H9 (cell line): ENCODE results near the gene NPAS3. TPM values are rescaled to one million over a fixed set of nuclear protein-coding genes. Genes with fewer than 3 reads are reported as not detected.

Experiments
- DNase-seq: peaks from one replicate; pipeline ENCODE4 v3.0.0-alpha.2; 2017
- H2AFZ ChIP-seq: one replicate; pipeline ENCODE4 v1.6.1; 2013; ENCODE audit warnings: mild to moderate bottlenecking, low read length, control low read depth, moderate library complexity
- H2AK5ac ChIP-seq: 2 replicates; pipeline ENCODE4 v1.6.1; 2013; ENCODE audit warnings: low read length, control low read depth, mixed read lengths; ENCODE audit not compliant: insufficient read length
- H2BK120ac ChIP-seq: one replicate; pipeline ENCODE4 v1.6.1; 2013; ENCODE audit warnings: low read depth, mild to moderate bottlenecking, low read length, control low read depth, inconsistent platforms; ENCODE audit not compliant: poor library complexity, severe bottlenecking
- H2BK12ac ChIP-seq: 2 replicates; pipeline ENCODE4 v1.6.1; 2013; ENCODE audit warnings: low read length, control low read depth, mixed read lengths, low read depth; ENCODE audit not compliant: insufficient read length
- H2BK15ac ChIP-seq: 2 replicates; pipeline ENCODE4 v1.6.1; 2013; ENCODE audit warnings: low read depth, low read length, control low read depth
- H2BK20ac ChIP-seq: one replicate; pipeline ENCODE4 v1.6.1; 2013; ENCODE audit warnings: low read depth, mild to moderate bottlenecking, low read length, control low read depth, inconsistent platforms; ENCODE audit not compliant: poor library complexity, severe bottlenecking
- H2BK5ac ChIP-seq: 2 replicates; pipeline ENCODE4 v1.6.1; 2013; ENCODE audit warnings: low read length, control low read depth, mixed read lengths; ENCODE audit not compliant: insufficient read length
- H3K14ac ChIP-seq: 2 replicates; pipeline ENCODE4 v1.6.1; 2013; ENCODE audit warnings: low read length, control low read depth; ENCODE audit not compliant: insufficient read depth
- H3K18ac ChIP-seq: 2 replicates; pipeline ENCODE4 v1.6.1; 2013; ENCODE audit warnings: low read depth, mild to moderate bottlenecking, mixed read lengths, low read length, control low read depth; ENCODE audit not compliant: insufficient read length
- H3K23ac ChIP-seq: 2 replicates; pipeline ENCODE4 v1.6.1; 2013; ENCODE audit warnings: low read length, control low read depth, mixed read lengths, low read depth; ENCODE audit not compliant: insufficient read length
- H3K23me2 ChIP-seq: 2 replicates; pipeline ENCODE4 v1.6.1; 2013; ENCODE audit warnings: low read depth, mild to moderate bottlenecking, mixed read lengths, low read length, control low read depth; ENCODE audit not compliant: insufficient read length, poor library complexity, severe bottlenecking
- H3K27ac ChIP-seq: 2 replicates; pipeline ENCODE4 v1.5.1; 2013; ENCODE audit warnings: low read length, control low read depth, mixed read lengths, low read depth; ENCODE audit not compliant: insufficient read length
- H3K27me3 ChIP-seq: 2 replicates; pipeline ENCODE4 v1.6.1; 2013; ENCODE audit warnings: low read length, control low read depth, inconsistent platforms; ENCODE audit not compliant: insufficient read depth
- H3K4ac ChIP-seq: 2 replicates; pipeline ENCODE4 v1.6.1; 2013; ENCODE audit warnings: low read depth, mild to moderate bottlenecking, control low read depth, inconsistent platforms, low read length, moderate library complexity
- H3K4me1 ChIP-seq: 2 replicates; pipeline ENCODE4 v1.6.1; 2013; ENCODE audit warnings: low read length, control low read depth, inconsistent platforms; ENCODE audit not compliant: insufficient read depth
- H3K4me2 ChIP-seq: 2 replicates; pipeline ENCODE4 v1.6.1; 2013; ENCODE audit warnings: low read length, control low read depth, mixed read lengths; ENCODE audit not compliant: insufficient read length, insufficient read depth
- H3K56ac ChIP-seq: 2 replicates; pipeline ENCODE4 v1.6.1; 2013; ENCODE audit warnings: low read depth, mild to moderate bottlenecking, mixed read lengths, low read length, control low read depth; ENCODE audit not compliant: insufficient read length
- H3K79me1 ChIP-seq: 2 replicates; pipeline ENCODE4 v1.6.1; 2013; ENCODE audit warnings: low read depth, mild to moderate bottlenecking, moderate library complexity, low read length, control low read depth, inconsistent platforms; ENCODE audit not compliant: insufficient read depth, poor library complexity, severe bottlenecking
- H3K79me2 ChIP-seq: 2 replicates; pipeline ENCODE4 v1.6.1; 2013; ENCODE audit warnings: low read length, control low read depth, inconsistent platforms; ENCODE audit not compliant: insufficient read depth
- H3K9ac ChIP-seq: 2 replicates; pipeline ENCODE4 v1.6.1; 2013; ENCODE audit warnings: low read length, control low read depth, mixed read lengths; ENCODE audit not compliant: insufficient read length; ENCODE audit errors: extremely low read depth
- H3K9me3 ChIP-seq: one replicate; pipeline ENCODE4 v1.6.1; 2013; ENCODE audit warnings: low read depth, low read length, inconsistent platforms; ENCODE audit not compliant: control insufficient read depth
- H3T11ph ChIP-seq: one replicate; pipeline ENCODE4 v1.6.1; 2013; ENCODE audit warnings: mild to moderate bottlenecking, low read length, control low read depth, inconsistent platforms
- H4K20me1 ChIP-seq: one replicate; pipeline ENCODE4 v1.6.1; 2013; ENCODE audit not compliant: control insufficient read depth, insufficient read length, insufficient read depth
- H4K5ac ChIP-seq: 2 replicates; pipeline ENCODE4 v1.6.1; 2013; ENCODE audit warnings: low read depth, mild to moderate bottlenecking, mixed read lengths, low read length, control low read depth; ENCODE audit not compliant: insufficient read length
- H4K8ac ChIP-seq: replicated peaks from 2 replicates; pipeline ENCODE4 v1.6.1; 2013; ENCODE audit warnings: low read length, control low read depth, mixed read lengths, low read depth; ENCODE audit not compliant: insufficient read length
- H4K91ac ChIP-seq: 2 replicates; pipeline ENCODE4 v1.6.1; 2013; ENCODE audit warnings: low read depth, mild to moderate bottlenecking, moderate library complexity, mixed read lengths, low read length, control low read depth; ENCODE audit not compliant: insufficient read length
- H3K27ac Mint-ChIP-seq, 3 experiments: 2 replicates in 2 of 3; 3 replicates in 1 of 3; pipeline ENCODE4 v1.8.0; 2020 to 2021; ENCODE audit warnings: mixed read lengths in 3 of 3, mild to moderate bottlenecking in 1 of 3, moderate library complexity in 1 of 3
- H3K27me3 Mint-ChIP-seq: 2 replicates; pipeline ENCODE4 v1.8.0; 2021; ENCODE audit warnings: low read depth, mild to moderate bottlenecking, moderate library complexity, mixed read lengths
- H3K36me3 Mint-ChIP-seq, 3 experiments: 2 replicates in 2 of 3; 3 replicates in 1 of 3; pipeline ENCODE4 v1.8.0; 2020 to 2021; ENCODE audit warnings: low read depth in 3 of 3, mixed read lengths in 3 of 3; ENCODE audit not compliant: insufficient read depth in 1 of 3
- H3K4me1 Mint-ChIP-seq, 2 experiments: 2 replicates each; pipeline ENCODE4 v1.8.0; 2020; ENCODE audit warnings: mixed read lengths in 2 of 2
- H3K4me3 Mint-ChIP-seq, 2 experiments: 2 replicates in 1 of 2; 3 replicates in 1 of 2; pipeline ENCODE4 v1.8.0; 2020 to 2021; ENCODE audit warnings: mild to moderate bottlenecking in 2 of 2, mixed read lengths in 2 of 2, moderate library complexity in 1 of 2
- H3K9me3 Mint-ChIP-seq, 2 experiments: 2 replicates in 1 of 2; 3 replicates in 1 of 2; pipeline ENCODE4 v1.8.0; 2020; ENCODE audit warnings: mild to moderate bottlenecking in 2 of 2, mixed read lengths in 2 of 2, moderate library complexity in 1 of 2
- WGBS: extraction: QIAGEN DNeasy Blood & Tissue Kit; methylation state at CpG from one replicate; pipeline ENCODE4 v1.1.7; 2013; ENCODE audit warnings: missing lambda C conversion rate, low lambda C conversion rate, mixed read lengths; ENCODE audit not compliant: insufficient read length; ENCODE audit errors: extremely low coverage; 5-methylcytosine and 5-hydroxymethylcytosine counted together
- total RNA-seq: library from RNA; stranded (reverse); gene quantifications from 2 replicates; pipeline ENCODE4 v1.2.1, GENCODE V29; 2021
- TF ChIP-seq, protein P1 (sequence below): fragments of 200-600 bp; sonication (generic); conservative IDR thresholded peaks from 3 replicates; pipeline ENCODE4 v1.8.0; 2021; ENCODE audit warnings: antibody characterized with exemption, mild to moderate bottlenecking

Gene NPAS3
- total RNA-seq, 1 experiment from 2014 or later, result 0.17 TPM

DNA sequence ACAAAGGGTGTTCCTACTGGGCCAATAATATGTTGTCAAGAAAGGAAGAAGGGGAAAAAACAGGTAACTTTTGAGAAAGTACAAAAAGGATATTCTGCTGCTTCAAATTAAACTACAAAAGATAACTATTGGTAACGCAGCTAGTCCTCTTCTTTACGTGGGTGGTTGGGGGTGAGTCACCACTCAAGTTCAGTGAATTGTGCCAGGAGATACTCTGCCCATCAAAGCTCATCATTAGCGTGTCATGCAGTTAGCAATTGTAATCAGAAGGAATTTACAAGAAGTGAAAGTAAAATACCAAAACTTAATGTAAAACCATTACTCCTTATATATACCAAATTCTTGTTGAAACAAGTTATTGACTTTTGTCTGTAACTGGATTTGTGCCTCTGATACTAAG, 342.0 kb downstream of the NPAS3 start:
- Histone ChIP-seq H3K4ac (no peak overlapping the region), H3T11ph (no peak overlapping the region), H3K9me3 (no peaks in the 10 kb centered on the region), H3K14ac (no peak overlapping the region), H3K79me1 (no peaks in the 10 kb centered on the region), H3K27ac (no peak overlapping the region), H2BK15ac (no peak overlapping the region), H4K20me1 (no peaks in the 10 kb centered on the region), H3K79me2 (no peaks in the 10 kb centered on the region), H4K8ac (no peak overlapping the region), H3K4me1 (no peaks in the 10 kb centered on the region), H3K9ac (no peak overlapping the region), H4K91ac (no peak overlapping the region), H3K4me2 (no peak overlapping the region), H3K23me2 (no peaks in the 10 kb centered on the region), H2AFZ (no peak overlapping the region), H2AK5ac (no peak overlapping the region), H3K56ac (no peak overlapping the region), H2BK12ac (no peak overlapping the region), H3K23ac (no peak overlapping the region), H4K5ac (no peak overlapping the region), H2BK120ac (no peak overlapping the region), H3K18ac (no peak overlapping the region), H2BK20ac (no peak overlapping the region), H2BK5ac (no peak overlapping the region), H3K27me3 (no peaks in the 10 kb centered on the region)
- Mint-ChIP-seq H3K36me3 (no peaks in the 10 kb centered on the region), H3K9me3 (no peaks in the 10 kb centered on the region), H3K4me3 (no peak overlapping the region), H3K27ac (no peak overlapping the region), H3K27me3 (no peaks in the 10 kb centered on the region), H3K4me1 (peaks cover 1 to 2% of the 10 kb centered on the region in 2 experiments)
- TF ChIP-seq, protein P1, sequence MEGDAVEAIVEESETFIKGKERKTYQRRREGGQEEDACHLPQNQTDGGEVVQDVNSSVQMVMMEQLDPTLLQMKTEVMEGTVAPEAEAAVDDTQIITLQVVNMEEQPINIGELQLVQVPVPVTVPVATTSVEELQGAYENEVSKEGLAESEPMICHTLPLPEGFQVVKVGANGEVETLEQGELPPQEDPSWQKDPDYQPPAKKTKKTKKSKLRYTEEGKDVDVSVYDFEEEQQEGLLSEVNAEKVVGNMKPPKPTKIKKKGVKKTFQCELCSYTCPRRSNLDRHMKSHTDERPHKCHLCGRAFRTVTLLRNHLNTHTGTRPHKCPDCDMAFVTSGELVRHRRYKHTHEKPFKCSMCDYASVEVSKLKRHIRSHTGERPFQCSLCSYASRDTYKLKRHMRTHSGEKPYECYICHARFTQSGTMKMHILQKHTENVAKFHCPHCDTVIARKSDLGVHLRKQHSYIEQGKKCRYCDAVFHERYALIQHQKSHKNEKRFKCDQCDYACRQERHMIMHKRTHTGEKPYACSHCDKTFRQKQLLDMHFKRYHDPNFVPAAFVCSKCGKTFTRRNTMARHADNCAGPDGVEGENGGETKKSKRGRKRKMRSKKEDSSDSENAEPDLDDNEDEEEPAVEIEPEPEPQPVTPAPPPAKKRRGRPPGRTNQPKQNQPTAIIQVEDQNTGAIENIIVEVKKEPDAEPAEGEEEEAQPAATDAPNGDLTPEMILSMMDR, result no peak
- no CpG with 5 or more reads among the region's 3 CpGs for WGBS
- DNase-seq, result no peak
